IPS-18c (cell line): ENCODE data around the gene TCF7L1.
A peak's percentile ranks its signal among the peaks of the same experiment; 100 is the strongest.
"Not testable (repeated sequence)": the region's sequence is repeated elsewhere in the genome, so short reads cannot be mapped to it uniquely, and the experiment has no call there.

Experiments
- H3K4me3 ChIP-seq: 2 replicates; pipeline ENCODE4 v1.7.0; 2013; ENCODE audit warnings: low read depth, mild to moderate bottlenecking, low read length, moderate library complexity; ENCODE audit not compliant: insufficient read depth
- H3K9me3 ChIP-seq: one replicate; pipeline ENCODE4 v1.6.1; 2013; ENCODE audit warnings: mild to moderate bottlenecking, low read length, moderate library complexity; ENCODE audit not compliant: control insufficient read depth, insufficient read depth

Gene TCF7L1

GRCh38 chr2:85189606-85190270, 56.5 kb downstream of the TCF7L1 start:
- H3K4me3 ChIP-seq: no peak overlapping the region
- H3K9me3 ChIP-seq: no peaks in the 10 kb centered on the region

- H3K9me3 ChIP-seq: no peaks in the 10 kb centered on the region
- H3K4me3 ChIP-seq: no peak overlapping the region
Measured at GRCh38 chr2:85191157-85191556, 58.0 kb downstream of the TCF7L1 start.

- Histone ChIP-seq H3K9me3 (no peaks in the 10 kb centered on the region), H3K4me3 (no peak overlapping the region)
Measured at GRCh38 chr2:85194780-85195480, 61.7 kb downstream of the TCF7L1 start.

- H3K9me3 ChIP-seq: no peaks in the 10 kb centered on the region
- no peak overlapping the region; the same call in 1 of the 2 replicates for H3K4me3 ChIP-seq
Measured at GRCh38 chr2:85195956-85196355, 62.8 kb downstream of the TCF7L1 start.

- Histone ChIP-seq H3K9me3 (no peaks in the 10 kb centered on the region), H3K4me3 (no peak overlapping the region)
Measured at GRCh38 chr2:85199698-85200097, 66.5 kb downstream of the TCF7L1 start.

- no peaks in the 10 kb centered on the region for H3K9me3 ChIP-seq
- H3K4me3 ChIP-seq: no peak overlapping the region
Measured at GRCh38 chr2:85209887-85210286, 76.7 kb downstream of the TCF7L1 start.

GRCh38 chr2:85210511-85210910, 77.3 kb downstream of the TCF7L1 start:
- H3K9me3 ChIP-seq: no peaks in the 10 kb centered on the region
- no peak overlapping the region for H3K4me3 ChIP-seq

GRCh38 chr2:85211606-85212005, 78.4 kb downstream of the TCF7L1 start:
- H3K9me3 ChIP-seq, H3K4me3 ChIP-seq: not testable (repeated sequence)

GRCh38 chr2:85212841-85213240, 79.6 kb downstream of the TCF7L1 start:
- Histone ChIP-seq H3K4me3 (no peak overlapping the region), H3K9me3 (no peaks in the 10 kb centered on the region)

- Histone ChIP-seq H3K9me3 (no peaks in the 10 kb centered on the region), H3K4me3 (no peak overlapping the region)
Measured at GRCh38 chr2:85213404-85213803, 80.2 kb downstream of the TCF7L1 start.

GRCh38 chr2:85213901-85214512, 80.8 kb downstream of the TCF7L1 start:
- Histone ChIP-seq H3K4me3 (no peak overlapping the region; the same call in 1 of the 2 replicates), H3K9me3 (no peaks in the 10 kb centered on the region)

- Histone ChIP-seq H3K9me3 (no peaks in the 10 kb centered on the region), H3K4me3 (0 out of 2 replicates have a peak overlapping the region, but pooled peaks have one; percentile 26)
Measured at GRCh38 chr2:85215081-85215447, 81.9 kb downstream of the TCF7L1 start.

GRCh38 chr2:85215448-85216401, 82.5 kb downstream of the TCF7L1 start:
- peak overlapping the region; percentile 26; the same call in 1 of the 2 replicates for H3K4me3 ChIP-seq

GRCh38 chr2:85216927-85217326, 83.7 kb downstream of the TCF7L1 start:
- Histone ChIP-seq H3K9me3 (no peaks in the 10 kb centered on the region), H3K4me3 (no peak overlapping the region)

More at GRCh38 chr2:85215448-85216401, 82.5 kb downstream of the TCF7L1 start:
- no peaks in the 10 kb centered on the region for H3K9me3 ChIP-seq

- Histone ChIP-seq H3K9me3 (no peaks in the 10 kb centered on the region), H3K4me3 (no peak overlapping the region)
Measured at GRCh38 chr2:85221067-85221691, 88.0 kb downstream of the TCF7L1 start.

- no peaks in the 10 kb centered on the region for H3K9me3 ChIP-seq
- no peak overlapping the region for H3K4me3 ChIP-seq
Measured at GRCh38 chr2:85222792-85223191, 89.6 kb downstream of the TCF7L1 start.

GRCh38 chr2:85226783-85227182, 93.6 kb downstream of the TCF7L1 start:
- no peak overlapping the region for H3K4me3 ChIP-seq
- H3K9me3 ChIP-seq: no peaks in the 10 kb centered on the region
